Heart left ventricle (tissue), 13 donors: ENCODE data around the gene MOK.

Source experiments
- POLR2A ChIP-seq, 2 donors: fragments of 450-650 bp; IDR thresholded peaks; one replicate each; pipeline ENCODE4 v1.6.1; 2017; ENCODE audit warnings: antibody characterized with exemption in 2 of 2, mild to moderate bottlenecking in 2 of 2, moderate library complexity in 2 of 2
- TF ChIP-seq, protein P1 (sequence below), 12 donors: fragments of 200-600 bp; sonication (generic) in 4 of 12; IDR thresholded peaks; one replicate each; pipeline versions ENCODE4 v1.5.0 to v1.8.0; 2018 to 2022; ENCODE audit warnings: antibody characterized with exemption in 12 of 12, mild to moderate bottlenecking in 5 of 12
- donor health status: ischemic (EF 13 %, LVEDD 7.1; RV severe dilation, severe dysfunction).
- donor health status: DM: no; HTN: yes; CAD: no.
- donor health status: DM: no; HTN: no; CAD: no.
- donor health status: ischemic (EF 25% LVEDD 6.9; RV normal size, moderate dysfunction).
- donor health status: ischemic (EF 25% LVEDD 5.7; RV mildly dilated, moderate dysfunction).
- donor health status: ischemic (EF 35%, LVEDD 5.7; RV mildly dilated, moderate dysfunction).
- donor health status: nonischemic (EF 11% LVEDD 7.7; RV severe dilation, severe dysfunction).
- donor health status: DM: yes; HTN: yes; CAD: no.
- donor health status: PGD.
- donor health status: ischemic (EF 29% LVEDD 5.4; RV normal size, mild dysfunction).
- donor health status: nonischemic (EF 23%, LVEDD 6.1; RV moderate dilation, normal function).

- TF ChIP-seq, protein P1, sequence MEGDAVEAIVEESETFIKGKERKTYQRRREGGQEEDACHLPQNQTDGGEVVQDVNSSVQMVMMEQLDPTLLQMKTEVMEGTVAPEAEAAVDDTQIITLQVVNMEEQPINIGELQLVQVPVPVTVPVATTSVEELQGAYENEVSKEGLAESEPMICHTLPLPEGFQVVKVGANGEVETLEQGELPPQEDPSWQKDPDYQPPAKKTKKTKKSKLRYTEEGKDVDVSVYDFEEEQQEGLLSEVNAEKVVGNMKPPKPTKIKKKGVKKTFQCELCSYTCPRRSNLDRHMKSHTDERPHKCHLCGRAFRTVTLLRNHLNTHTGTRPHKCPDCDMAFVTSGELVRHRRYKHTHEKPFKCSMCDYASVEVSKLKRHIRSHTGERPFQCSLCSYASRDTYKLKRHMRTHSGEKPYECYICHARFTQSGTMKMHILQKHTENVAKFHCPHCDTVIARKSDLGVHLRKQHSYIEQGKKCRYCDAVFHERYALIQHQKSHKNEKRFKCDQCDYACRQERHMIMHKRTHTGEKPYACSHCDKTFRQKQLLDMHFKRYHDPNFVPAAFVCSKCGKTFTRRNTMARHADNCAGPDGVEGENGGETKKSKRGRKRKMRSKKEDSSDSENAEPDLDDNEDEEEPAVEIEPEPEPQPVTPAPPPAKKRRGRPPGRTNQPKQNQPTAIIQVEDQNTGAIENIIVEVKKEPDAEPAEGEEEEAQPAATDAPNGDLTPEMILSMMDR (IDR thresholded peaks at IDR 0.05) = no peak
- TF ChIP-seq POLR2A (IDR thresholded peaks at IDR 0.05) = no peak
Observed at GRCh38 chr14:102282751-102283465, 22.1 kb downstream of the MOK start.
